Activated CD4-positive, alpha-beta T cell treated with anti-CD3 and anti-CD28 coated beads for 4 hours (primary cell): ENCODE data around the gene GDF2.

Source experiments
- DNase-seq, 2 donors: peaks; one replicate each; pipeline ENCODE4 v3.0.0-alpha.2; 2020

The GDF2 gene

GRCh38 chr10:47370878-47371277 lies 48.6 kb downstream of the GDF2 start:
- no peak for DNase-seq

- DNase-seq: no peak
These were observed 49.6 kb downstream of the GDF2 start for GRCh38 chr10:47371629-47372485.

GRCh38 chr10:47372726-47373125 lies 50.5 kb downstream of the GDF2 start:
- no peak for DNase-seq

- DNase-seq: no peak
These were observed 52.6 kb downstream of the GDF2 start for GRCh38 chr10:47374611-47375536.

GRCh38 chr10:47376522-47377220 lies 54.4 kb downstream of the GDF2 start:
- no peak for DNase-seq
